HG03280 (cell line): ENCODE measurements around the gene CAB39L.
"Not testable (repeated sequence)": the region's sequence is repeated elsewhere in the genome, so short reads cannot be mapped to it uniquely, and the experiment has no call there.

Experiments
- ATAC-seq: cut with Tn5 transposase; IDR thresholded peaks from one replicate; pipeline ENCODE4 v1.9.1; 2021; ENCODE audit warnings: mild to moderate bottlenecking, moderate library complexity; ENCODE audit not compliant: unreplicated experiment

Gene CAB39L

DNA sequence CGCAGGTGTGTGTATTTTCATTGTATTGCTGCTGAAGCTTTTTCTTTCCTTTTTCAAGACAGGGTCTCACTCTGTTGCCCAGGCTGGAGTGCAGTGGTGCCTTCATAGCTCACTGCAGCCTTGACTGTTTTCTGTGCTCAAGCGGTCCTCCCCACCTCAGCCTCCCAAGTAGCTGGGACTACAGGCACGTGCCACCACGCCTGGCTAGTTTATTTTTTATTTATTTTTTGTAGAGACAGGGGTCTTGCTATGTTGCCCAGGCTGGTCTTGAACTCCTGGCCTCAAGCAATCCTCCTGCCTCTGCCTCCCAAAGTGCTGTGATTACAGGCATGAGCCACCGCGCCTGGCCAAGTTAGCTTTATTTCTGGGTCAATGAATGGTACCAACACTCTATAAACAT lies 149.1 kb downstream of the CAB39L start:
- ATAC-seq, result not testable (repeated sequence)

DNA sequence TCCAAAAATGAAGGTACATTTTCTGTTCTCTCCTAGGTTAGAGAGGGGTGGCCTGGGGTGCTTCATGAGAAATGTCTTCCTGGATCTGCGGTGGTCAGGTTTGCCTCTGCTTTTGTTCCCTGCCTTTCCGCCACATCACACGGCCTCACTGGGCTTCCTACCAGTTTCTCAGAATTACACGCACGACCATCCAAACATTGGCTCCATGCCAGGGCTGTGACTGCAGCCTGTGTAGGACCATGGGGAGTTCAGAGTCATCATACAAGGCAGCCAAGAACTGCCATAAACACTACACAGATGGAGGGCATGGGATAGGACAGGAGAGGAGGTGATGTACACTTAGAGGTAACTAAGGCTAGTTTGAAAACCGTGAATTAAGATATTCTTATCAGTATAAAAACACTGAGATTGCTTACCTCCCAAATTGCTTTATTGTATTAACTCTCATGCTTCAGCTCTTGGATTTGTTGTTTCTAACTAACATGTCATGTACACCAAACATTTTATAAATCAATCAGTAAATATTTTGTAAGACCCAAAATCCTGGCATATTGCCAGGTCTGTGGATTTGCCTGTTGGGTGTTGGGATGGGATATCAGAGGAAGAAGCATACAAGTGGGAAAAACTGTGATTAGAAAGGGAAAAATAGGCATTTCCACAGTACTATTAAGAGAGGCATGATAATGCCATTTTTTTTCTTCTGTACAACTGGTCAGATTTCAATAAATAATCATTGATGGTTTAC lies 150.9 kb downstream of the CAB39L start:
- ATAC-seq, result no peak

- ATAC-seq, result no peak
These were observed 155.4 kb downstream of the CAB39L start for GRCh38 chr13:49288458-49288857.

- no peak for ATAC-seq
These were observed 155.9 kb downstream of the CAB39L start for GRCh38 chr13:49287995-49288394.

DNA sequence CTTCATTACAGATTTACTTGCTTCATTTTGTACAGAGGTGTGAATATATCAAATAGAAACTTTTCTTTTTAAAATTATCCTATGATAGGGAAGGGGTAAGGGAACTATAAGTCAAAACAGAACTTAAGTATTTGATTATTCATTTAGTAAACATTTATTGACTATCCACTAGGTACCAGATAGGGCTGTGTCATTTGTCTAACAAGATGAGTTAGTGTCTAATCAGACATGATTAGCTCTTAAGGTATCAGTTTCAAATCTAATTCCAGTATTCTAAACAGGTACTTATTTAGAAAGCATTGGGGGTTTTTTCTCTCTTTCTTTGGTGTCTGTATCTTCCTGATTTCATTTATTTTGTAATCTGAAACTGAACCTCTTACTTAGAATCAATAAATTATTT lies 164.0 kb downstream of the CAB39L start:
- ATAC-seq, result no peak

DNA sequence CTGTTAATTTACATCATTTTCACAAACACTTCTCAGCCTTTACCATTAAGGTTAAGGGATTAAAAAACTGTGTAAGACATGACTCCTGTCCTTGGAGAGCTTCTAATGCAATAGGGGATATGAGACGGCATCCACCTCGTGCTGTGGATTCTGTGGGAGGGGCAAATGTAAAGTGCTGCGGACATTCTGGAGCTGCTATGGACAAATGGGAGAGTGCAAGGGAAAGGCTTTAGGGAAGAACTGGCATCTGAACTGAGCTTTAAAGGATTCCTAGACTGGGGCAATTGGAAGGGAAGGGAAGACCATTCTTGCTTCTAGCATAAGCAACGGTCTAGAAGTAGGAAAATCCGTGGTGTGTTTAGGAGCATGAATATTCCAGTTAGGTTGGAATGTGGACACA lies 164.8 kb downstream of the CAB39L start:
- no peak for ATAC-seq

DNA sequence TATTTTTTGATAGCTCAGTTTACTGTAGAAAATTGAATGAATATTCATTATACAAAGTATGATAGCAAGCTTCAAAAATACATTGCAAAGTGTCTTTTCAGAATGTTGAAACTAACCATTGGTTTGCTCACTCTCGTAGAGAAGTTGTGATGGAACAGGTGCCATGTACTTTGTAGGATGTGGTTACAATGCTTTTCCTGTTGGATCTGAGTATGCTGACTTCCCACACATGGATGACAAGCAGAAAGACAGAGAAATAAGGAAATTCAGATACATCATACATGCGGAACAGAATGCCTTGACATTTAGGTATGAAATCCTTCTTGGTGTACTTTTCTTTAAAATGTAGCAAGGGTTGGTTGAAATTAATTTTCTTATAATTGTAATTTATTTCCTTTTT lies 165.7 kb downstream of the CAB39L start:
- ATAC-seq, result no peak

DNA sequence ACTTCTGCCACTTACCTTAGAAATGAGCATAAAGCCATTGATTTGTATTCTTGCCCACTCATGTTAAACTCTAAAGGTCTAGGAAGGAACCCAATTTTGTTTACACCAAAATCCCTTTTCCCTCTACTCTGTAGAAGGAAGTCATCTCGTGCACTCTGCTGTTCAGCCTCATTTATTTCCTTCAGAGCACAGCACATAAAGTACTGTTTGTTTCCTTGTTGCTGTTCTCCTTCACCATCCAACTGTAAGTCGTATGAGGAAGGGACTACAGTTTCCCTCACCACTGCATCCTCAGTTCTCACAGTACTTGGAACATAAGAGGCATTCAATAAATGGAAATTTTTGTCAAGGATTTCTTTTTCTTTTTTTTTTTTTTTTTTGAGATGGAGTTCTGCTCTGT lies 171.6 kb downstream of the CAB39L start:
- ATAC-seq, result no peak

DNA sequence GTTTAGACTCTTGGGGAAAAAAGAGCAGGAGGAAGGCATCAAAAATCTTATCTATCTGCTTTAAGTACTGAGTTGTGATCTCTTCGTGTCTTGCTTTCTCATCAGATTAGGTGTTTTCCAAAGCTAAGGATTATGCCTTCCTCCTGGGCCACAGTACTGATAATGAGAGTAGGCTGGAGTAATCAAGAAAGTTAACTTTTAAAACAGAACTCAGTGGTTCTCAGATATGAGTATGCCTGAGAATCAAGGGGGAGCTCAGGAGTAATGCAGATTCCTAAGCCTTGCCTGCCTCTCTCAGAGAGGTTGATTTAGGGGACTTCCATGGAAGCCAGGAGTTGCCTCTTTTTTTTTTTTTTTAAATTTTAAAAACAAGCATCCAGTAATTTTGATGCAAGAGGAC lies 172.6 kb downstream of the CAB39L start:
- ATAC-seq, result no peak

DNA sequence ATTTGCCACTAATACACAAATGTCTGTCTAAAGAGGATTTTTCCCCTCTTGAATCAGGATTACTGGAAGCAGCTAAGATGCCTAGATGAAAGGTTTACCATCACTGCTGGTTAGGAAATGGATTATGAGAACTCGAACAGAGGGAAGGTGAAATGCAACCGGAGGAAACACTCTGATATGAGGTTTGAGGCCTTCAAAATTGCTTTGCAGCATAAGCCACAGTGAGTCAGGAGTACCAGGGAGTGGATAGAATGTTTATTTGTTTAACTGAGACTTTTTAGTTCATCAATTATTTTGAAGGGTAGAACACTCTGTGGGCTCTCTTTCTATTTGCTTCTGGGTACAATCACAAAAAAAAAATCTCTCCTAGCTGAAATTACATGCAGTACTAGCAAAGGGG lies 178.0 kb downstream of the CAB39L start:
- no peak for ATAC-seq

- ATAC-seq, result no peak
These were observed 181.2 kb downstream of the CAB39L start for GRCh38 chr13:49262634-49263033.

DNA sequence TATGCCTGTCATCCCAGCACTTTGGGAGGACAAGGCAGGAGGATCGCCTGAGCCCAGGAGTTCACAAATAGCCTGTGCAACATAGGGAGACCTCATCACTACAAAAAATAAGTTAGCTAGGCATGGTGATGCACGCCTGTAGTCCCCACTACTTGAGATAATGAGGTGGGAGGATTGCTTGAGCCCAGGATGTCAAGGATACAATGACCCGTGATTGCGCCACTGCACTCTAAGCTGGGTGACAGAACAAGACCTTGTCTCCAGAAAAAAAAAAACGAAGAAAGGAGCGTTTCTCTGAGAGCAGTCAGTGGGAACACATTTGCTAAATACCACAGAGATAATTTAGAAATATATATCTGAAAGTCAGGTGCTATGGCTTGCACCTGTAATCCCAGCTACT lies 184.3 kb downstream of the CAB39L start:
- no peak for ATAC-seq
